Activated CD8-positive, alpha-beta memory T cell treated with anti-CD3 and anti-CD28 coated beads, Interleukin-2, amount 50 U/mL, for 4 hours (primary cell): ENCODE data around the gene MLLT3.

ENCODE experiments used
- DNase-seq: peaks from one replicate; pipeline ENCODE4 v3.0.0-alpha.2; 2020

The MLLT3 gene

DNA sequence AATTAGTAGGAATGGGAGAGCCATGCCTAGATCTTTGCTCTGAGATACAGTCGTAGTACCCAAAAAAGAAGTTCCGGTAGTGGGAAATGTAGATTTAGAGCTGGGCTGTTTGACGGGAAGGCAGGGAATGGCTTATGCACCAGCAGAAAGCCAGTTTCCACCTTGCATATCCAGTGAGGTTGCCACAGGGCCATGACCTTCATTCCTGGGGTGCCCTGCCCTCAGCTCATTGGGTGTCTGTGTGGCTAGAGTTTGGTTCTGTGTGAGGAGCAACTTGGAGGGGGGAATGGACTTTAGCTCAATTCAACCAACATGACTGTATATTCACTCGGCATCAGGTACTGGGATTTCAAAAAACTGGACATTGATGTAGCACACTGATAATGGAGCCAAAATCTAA, 300.1 kb downstream of the MLLT3 start:
- DNase-seq = no peak

DNA sequence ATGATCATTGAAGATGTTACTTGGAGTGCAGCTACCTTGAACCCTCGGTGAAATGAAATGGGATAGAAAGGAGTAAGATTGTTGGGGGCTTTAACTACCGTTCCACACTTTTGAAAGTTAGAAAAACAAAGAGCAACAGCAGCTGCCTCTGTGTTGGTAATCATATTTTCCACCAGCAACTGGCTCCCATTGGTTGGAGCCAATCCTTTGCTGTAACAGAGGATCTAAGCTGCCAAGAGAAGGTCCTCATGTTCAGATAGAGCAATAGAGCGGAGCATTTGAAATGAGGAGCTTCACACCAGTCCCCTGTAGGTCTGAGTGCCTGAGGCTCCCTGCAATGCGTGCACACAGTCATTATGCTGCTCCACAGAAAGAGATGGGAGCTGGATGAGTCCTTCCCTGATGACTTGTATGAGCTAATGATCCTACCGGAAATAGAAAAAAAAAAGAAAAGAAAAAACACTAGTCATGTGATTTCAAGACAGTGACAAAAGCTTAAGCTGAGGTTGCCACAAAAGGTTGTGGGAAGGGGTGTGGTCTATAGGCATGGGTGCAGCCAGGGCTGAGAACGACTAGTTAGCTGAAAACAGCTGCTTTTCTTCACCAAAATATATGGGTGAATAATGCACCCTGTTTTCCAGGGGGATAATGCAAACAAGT, 300.7 kb downstream of the MLLT3 start:
- DNase-seq = peak; percentile 36

DNA sequence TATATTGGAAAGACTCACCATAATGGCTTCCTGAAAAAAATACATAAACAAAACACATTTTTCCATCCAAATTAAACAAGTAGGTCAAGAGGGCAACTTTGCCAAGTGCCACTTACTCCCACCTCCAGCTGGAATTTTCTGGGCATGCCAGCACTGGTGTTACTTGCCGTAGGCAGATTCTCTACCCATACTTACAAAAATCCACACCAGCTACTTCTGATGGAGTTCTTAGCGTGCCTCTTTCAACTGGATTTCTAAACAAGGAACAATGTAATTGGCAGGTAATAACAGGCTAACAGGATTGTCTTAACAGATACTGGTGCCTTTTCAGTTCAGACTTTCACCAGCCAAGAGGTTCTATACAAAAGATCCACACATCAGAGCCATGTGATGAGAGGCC, 301.4 kb downstream of the MLLT3 start:
- DNase-seq = no peak

DNA sequence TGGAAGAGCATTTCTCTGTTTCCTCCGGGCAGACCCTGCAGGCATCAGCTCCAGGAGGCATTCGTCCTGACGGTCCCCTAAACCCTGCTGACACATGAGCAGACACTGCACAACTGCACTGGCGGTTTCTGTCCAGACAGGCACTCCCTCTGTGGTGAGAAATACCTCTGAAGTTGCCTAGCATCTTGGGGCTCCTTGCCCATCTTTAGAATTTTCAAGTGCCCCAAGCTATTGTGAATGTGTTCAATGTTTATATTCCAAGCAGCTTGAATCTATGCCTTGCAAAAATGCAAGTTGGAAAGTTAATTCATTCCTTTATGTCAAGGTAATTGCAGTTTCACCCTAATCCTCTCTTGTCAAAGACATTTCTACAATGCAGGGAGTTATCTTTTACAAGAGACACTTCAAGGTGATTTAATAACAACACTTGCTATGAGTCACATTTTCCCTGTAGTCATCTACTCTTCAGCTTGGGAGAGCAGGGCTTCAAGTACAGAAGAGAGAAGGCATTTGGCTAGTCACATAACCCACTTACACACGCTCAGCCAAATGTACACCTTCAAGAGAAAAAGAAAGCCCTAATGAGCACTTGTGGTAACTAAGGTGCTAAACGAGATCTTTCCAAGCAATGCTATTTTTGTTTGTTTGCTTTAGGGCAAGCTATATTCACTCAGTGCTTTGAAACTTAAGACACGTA, 302.5 kb downstream of the MLLT3 start:
- no peak for DNase-seq

DNA sequence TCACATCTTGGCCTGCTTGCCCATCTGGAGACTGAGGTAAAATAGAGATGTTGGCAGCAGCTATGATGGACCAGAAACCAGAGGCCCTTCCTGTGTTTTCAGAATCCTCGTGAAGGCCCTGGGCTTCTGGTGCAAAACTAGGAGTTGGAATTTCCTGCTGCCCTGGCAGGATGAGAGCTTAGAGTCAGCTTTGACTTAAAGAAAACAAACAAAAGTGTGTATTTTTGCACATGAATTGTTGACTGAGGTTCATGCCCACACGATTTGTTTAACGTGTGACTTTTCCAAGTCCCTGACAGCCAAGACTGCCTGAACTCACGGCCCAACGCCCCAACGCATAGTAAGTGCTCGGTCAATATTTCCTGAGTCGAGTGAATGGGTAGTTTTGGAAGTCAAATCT, 303.1 kb downstream of the MLLT3 start:
- no peak for DNase-seq

DNA sequence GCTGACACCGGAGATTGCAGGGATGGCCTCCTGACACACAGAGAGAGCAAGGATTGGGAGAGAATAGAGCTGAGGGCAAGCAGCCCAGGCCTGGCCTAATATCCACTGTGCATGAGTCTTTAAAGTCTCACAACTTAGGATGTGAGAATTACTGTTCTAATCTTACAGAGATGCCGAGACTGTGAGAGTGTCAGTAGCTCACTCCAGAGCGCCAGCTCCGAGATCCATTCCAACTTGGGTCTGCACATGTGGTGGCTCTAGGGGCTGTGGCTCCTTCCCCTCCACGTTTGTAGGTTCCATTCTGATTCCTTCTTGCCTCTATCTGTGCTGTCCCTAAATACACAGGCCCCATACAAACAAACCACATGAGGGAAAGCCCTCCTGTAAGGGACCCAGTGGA, 304.6 kb downstream of the MLLT3 start:
- no peak for DNase-seq

DNA sequence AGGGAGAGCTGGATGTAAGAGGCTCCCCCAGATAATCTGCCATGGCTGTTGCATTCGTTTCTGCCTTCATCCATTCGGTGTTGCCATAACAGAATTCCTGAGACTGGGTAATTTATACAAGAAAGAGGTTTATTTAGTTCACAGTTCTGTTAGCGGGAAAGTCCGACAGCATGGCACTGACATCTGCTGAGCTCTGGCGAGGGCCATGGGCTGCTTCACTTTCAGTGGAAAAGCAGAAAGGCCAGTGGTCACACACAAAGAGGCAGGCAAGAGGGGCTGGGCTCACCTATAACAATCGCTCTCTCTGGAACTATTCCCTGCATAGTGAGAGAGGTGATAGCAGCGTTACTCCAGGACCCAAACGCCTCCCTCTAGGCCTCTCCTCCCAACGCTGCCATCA, 305.9 kb downstream of the MLLT3 start:
- no peak for DNase-seq

DNA sequence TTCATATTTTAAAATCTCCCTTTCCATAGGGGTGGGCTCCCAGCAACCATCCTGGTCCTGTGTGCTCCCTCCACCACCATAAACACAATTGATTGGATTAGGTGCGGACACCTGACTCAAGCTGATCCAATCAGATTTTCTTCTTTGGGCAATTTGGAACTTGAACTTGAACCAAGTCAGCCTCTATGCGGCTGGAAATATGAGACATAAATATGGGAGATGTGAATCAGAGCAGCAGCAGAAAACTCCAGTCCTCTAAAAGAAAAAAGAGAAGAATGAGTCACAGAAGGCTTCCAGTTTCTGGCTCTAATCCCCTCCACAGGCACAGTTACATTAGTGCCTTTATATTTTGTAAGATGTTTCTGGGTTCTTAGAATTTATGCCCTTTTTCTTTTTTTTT, 306.6 kb downstream of the MLLT3 start:
- DNase-seq = no peak

DNA sequence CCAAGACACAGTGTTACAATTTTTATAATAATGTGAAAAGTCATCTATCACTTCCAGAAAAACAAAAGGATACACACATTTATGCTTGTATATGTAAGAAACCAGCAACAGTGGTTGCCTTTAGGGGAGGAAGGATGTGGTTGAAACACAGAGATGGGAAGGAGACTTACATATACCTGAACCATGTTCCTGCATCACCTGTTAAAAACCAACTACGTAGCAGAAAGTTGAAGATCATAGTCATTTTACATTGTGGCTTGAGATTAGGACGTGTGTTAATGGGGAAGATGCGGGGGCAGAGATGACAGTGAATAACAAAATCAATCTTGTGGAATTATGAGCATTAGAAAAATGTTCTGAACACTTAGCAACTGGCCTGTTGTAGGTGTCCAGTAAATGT, 307.3 kb downstream of the MLLT3 start:
- no peak for DNase-seq

DNA sequence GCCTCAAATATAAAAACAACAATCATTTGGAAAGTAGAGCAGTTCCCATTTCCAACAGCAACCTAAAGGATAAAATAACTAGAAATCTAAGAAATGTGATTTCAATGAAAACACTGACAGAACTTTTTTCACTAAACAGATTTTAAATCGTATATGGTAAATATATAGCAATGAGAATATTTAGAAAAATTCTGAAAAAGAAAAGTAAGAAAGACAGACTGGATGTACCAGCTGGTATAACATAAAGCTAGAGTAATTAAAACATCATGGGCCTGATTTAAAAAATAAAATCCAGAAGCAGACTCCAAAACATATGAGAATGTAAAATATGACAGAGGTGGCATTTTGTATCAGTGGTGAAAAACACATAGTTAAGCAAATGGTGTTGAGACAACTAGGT, 308.9 kb downstream of the MLLT3 start:
- no peak for DNase-seq

DNA sequence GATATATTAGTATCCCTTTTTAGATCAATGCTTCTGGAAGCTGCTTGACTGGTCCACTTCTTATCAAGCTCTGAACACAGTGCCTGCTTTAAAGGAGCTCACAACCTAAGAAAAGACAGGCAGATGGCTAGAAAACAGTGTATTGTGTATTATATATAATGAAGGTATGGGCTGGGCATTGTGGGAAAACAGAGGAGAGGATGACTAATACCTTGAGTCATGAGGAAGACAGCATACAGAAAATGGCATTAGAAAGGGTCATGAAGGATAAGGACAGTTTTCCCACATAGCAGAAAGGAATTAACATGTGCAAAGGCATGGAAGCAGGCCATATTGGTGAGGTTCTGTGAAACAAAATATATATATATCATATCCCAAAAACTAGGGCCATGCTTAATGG, 309.6 kb downstream of the MLLT3 start:
- DNase-seq = no peak

DNA sequence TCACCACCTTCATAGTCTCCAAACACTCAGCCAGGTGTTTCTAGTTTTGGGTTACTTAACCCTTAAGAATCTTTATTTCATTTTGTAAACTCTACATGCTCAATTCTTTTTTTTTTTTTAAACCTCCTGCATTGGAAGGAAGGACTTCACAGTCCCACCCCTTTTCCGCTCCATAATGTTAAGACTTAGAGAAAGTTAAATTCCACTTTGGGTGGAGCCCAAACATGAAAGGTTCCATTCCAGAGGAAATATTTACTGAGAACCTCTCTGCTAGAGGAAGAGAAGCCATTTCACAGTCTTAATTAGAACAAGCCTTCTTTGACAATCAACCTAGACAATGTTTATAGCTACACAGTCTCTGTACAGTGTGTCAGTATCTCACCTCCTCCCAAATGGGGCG, 312.3 kb downstream of the MLLT3 start:
- DNase-seq = no peak

DNA sequence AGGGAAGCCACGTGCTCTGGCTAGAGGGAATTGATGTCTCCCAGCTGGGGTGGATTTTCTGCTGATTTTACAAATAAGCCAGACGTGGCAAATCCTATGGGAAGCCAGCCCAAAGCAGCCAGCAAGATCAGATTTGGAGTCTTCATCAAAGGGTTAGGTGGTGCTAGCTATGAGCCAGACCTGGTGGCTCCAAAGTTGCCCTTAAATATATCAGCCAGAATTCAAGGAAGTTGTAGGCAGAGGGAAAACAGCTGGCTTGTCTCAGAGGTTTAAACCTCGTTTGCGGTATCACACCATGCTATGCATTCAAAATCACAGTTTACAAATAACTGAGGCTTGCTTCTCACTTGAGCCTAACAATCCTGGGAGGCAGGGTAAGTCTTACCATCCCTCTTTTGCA, 313.2 kb downstream of the MLLT3 start:
- no peak for DNase-seq

DNA sequence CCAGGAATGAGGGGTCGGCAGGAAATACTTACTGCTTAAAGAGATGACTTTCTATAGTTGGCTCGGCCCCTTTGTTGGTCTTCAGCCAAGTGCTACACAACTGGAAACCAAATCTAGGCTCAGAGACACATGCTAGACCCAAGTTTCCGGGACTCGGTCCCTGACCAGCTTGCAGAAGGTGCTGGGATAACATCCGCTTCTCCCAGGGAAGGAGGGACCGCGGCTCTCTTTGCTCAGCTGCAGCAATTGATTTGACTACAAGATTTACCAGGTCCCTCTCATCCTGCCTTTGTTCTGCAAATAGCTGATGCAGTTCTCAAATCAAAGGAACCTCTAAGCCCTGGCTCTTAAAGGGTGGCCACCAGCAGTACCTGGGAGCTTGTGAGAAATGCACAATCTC, 314.7 kb downstream of the MLLT3 start:
- DNase-seq = no peak

DNA sequence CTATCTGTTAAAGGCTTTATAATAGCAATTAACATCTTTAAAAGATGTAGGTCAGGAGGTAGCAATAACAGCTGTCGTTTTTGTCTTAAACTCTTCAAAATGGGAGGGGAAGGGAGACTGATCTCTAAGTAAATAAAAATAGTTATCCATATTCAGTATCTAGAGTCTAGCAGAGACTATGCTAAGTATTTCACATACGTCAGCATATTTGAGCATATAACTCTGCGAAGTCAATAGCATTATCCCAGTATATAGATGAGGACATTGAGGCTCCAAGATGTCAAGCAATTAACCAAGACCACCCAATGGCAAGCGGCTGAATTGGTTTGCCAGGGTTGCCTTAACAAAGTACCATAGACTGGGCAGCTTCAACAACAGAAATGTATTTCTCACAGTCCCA, 316.8 kb downstream of the MLLT3 start:
- no peak for DNase-seq

DNA sequence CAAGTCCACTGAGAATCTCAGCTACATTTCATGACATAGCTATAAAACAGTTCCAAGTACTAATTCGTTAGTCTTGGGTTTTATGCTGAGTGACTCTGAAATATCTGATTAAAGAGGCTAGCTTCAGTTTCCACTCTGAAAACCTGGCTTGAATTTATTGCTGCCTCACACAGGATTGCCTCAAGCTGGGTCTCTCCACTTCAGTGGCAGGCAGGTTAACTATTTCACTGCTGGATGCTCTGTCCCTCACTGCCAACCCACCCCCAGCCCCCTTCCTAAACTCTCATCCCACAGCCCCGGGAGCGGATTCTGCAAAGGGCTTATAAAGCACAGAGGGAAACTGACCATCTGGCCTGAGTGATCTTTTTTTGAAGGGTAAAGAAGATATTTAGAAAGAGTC, 318.3 kb downstream of the MLLT3 start:
- DNase-seq = no peak

DNA sequence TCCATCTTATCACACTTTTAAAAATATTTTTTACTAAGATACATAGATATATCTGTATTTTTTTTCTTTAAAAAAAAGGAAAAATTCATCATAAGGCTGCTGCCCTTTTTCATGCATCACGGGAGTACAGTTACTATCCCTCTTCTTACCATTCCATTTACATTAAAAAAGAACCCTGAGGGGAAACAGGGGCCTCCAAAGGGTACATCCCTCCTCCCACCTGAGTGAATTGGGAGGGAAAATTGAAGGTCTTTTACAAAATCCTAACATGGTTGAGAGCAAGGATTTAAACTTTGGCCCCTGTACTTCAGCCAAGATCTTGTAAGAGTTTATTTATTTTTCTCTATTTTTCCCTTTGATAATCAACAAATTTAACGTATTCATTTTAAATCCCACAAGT, 319.2 kb downstream of the MLLT3 start:
- no peak for DNase-seq

DNA sequence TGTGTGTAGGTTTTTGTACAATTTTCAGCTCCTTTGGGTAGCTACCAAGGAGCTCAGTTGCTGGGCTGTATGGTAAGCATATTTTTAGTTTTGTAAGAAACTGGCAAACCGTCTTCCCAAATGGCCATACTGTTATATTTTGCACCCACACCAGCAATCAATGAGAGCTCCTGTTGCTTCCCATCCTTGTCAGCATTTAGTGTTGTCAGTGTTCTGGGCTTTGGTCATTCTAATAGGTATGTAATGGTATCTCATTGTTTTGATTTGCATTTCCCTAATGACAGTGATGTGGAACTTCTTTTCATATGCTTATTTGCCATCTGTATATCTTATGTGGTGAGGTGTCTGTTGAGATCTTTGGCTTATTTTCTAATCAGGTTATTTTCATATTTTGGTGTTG, 320.1 kb downstream of the MLLT3 start:
- DNase-seq = no peak

DNA sequence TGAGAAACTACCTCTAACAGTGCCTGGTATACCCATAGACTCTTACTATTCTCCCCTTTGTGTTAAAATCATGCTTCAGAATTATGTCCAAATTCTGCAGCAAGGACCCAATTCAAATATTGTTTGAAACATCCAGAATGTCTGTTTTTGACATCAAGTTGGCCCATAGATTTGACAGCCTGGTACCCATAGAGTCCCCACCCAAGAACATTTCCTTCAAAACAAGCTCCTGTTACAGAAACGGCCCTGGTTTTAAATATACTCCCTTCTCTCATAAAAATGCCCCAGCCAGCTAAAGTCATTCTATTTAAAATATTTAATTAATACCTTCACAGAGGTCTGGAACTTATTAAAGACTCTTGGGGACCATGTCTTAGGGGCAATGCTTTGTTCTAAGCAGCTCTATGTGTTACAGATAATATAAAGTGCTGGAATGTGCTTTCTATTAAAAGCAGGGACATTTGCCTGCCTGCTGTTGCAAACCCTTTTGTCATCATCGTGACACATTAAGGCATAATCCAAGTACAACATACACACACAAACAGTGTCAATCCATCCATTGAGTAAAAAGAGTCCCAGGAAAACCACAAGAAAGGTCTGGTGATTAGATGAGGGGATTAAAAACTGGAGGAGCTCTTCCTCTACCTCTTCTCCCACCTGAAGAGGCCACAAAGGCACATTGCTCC, 321.7 kb downstream of the MLLT3 start:
- DNase-seq = no peak

DNA sequence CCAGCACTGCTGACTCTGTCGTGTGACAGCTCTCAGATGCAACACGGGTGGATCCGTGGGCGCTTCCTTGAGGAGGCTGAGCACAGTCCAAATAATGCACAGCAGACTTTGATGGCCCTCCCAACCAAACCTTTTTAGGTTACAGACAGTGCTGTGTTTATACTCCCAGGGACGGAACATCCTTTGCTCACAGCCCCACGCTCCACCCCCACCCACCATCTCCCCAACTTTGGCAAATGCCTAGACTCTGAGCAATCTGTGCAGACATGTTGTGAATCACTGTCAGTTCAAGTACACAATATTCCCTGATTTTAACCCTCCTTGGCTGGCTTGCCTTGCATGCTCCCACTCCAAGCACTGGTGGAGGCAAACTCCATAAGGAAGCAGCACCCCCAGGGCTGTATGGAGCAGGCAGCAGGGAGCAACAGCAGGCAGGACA, 324.6 kb downstream of the MLLT3 start:
- DNase-seq = no peak

DNA sequence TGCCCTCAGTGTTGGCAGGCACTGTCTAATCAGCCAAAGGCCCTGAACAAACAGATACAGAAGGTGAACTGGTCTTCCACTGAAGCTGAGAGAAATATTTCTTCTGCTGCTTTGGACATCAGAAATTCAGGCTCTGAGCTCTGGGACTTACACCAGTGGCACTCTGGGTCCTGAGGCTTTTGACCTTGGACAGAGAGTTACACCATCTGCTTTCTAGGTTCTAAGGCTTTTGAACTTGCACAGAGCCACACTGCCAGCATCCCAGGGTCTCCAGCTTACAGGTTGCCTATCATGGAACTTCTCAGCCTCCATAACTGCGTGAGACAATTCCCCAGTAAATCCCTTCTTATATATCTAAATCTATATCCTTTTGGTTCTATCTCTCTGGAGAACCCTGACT, 326.7 kb downstream of the MLLT3 start:
- DNase-seq = no peak

DNA sequence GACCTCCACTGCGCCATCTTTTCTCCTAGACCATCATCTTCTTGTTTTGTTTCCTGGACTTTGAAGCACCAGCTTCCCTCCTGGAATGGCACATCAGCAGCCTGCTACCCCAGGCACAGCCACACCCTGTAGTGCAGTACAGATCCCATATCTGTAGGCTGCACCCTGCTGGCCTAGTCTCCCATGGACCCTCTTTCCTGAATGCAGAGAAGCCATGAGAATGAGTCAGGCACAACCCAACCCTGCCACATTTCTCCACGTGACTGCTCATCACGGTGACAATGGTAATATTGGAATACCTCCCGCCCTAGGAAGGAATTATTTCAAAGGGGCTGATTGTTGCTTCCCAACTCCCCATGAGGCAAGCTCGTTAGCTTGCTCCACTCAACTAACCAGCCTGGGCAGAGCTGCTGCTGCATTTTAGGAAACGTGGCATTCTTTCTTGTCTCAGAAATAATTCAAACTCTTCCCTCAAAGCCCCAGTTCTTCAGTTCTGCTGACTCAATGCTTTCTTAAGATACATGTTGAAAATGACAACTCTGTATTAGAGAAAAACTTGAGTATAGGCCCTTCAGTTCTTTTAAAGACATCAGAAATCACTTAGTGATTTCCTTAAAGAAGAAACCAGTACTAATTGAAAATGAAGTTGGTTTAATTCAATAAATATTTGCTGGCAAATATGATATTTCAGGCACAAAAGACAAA, 328.1 kb downstream of the MLLT3 start:
- no peak for DNase-seq

DNA sequence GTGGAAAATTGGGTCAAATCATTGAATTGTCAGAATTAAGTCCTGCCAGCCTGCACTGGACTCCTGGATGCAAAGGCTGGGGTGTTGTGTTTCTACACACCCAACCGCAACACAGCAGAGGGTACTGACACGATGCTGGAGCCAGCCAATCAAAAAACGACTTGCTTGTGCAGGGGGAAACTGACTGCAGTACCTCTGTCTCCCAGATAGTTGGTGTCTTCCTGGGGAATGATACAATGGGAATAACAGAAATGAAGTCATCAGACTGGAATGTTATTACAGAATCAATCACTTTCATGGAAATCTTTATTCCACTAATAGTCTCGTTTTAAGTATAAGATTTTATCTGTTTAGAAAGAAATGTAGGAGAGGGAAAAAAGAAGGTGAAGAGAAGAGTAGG, 330.3 kb downstream of the MLLT3 start:
- no peak for DNase-seq
